HG03095 (cell line): ENCODE results near the gene MARCHF2.

Source experiments
- ATAC-seq: cut with Tn5 transposase; IDR thresholded peaks from one replicate; pipeline ENCODE4 v1.9.1; 2021; ENCODE audit warnings: moderate library complexity; ENCODE audit not compliant: unreplicated experiment

The MARCHF2 gene

DNA sequence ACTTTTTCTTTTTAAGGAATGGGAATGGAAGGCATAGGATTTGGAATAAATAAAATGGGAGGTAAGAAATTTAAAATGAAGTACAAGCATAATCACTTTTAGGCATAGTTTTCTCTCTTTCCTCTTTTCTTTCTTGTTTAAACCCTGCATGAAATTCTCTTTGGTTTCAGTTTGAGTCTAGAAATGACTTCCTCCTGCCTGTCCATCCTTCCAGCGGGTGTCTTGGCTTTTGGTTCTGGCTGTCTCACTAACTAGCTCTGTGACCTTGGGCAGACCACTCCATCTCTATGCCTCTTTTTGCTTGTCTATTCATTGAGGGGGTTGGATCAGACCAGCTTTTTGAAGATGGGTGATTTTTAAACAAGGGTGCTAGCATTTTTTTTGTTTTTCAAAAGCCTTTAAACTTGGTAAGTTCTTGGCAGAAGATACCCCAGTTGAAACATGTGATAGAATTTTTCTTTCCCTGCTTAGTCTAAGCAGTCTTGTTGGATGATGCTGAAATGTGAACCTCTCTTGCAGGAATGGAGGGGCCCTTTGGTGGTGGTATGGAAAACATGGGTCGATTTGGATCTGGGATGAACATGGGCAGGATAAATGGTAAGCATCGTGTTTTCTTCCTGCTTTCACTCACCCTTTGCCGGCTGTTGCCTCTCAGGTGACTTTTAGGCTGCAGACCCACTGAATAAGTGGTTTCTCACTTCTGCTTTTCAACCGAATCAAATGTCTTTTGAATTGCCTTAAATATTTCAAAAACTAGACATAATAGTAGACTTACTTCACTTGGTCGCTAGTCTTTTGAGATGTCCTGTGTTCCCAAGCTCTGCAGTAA, 60.8 kb downstream of the MARCHF2 start:
- ATAC-seq, result no peak

GRCh38 chr19:8475005-8475404, 61.9 kb downstream of the MARCHF2 start:
- no peak for ATAC-seq

GRCh38 chr19:8476524-8476923, 63.4 kb downstream of the MARCHF2 start:
- ATAC-seq, result no peak

DNA sequence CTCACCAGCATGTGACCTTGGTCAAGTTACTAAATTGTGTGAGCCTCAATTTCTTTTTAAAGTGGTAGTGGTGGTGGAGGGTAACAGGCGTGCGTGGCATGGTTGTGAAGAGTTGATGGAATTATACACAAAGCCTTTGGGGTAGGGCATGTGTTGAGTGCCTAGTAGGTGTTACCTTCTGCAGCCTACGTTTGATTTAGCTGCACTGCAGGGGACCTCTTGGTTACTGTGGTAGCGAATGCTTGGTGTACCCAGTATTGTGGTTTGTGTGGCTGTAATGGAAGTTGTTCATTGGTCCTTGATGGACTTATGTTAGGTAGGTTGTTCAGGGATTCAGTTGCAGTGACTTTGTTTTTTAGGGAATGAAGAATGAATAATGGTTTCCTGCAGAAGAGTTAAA, 64.8 kb downstream of the MARCHF2 start:
- no peak for ATAC-seq

GRCh38 chr19:8478598-8478997, 65.5 kb downstream of the MARCHF2 start:
- no peak for ATAC-seq

DNA sequence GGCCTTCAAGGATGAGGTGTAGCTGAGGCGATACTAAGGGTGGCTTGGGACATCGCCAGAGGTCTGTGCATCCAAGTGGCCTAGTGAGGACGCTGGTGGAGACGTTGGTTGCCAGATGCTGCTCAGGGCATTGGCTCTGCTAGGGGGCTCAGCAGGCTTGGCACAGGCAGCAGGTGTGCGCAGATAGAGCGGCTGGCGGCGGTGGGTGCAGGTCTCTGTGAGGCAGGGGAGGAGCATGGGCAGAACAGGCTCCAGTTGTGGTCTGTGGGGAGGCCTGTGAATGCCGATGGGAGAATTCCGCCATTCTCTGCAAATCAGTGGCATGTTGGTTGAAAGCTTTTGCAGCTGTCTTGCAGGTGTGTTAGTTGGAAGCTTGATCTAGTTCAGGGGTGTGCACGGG, 68.1 kb downstream of the MARCHF2 start:
- no peak for ATAC-seq

- no peak for ATAC-seq
Measured at GRCh38 chr19:8481616-8482015, 68.5 kb downstream of the MARCHF2 start.

DNA sequence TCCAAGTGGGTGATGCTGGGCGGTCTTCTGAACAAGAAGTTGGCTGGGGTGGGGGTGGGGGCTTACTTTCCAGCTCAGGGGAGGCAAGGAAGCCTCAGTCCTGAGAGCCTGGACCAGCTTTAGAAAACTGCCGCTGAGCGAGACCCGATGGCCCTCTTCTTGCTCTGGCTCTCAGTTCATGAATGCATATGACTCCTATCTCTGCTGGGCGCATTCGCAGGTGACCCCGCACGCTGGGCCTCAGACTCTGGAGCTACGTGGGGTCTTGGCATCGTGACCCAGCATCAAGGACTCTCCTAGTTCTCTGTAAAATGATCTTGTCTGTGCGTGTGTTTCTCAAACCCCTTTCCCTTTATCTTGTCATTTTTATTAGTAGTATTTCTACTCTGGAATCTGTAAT, 69.6 kb downstream of the MARCHF2 start:
- ATAC-seq, result no peak

DNA sequence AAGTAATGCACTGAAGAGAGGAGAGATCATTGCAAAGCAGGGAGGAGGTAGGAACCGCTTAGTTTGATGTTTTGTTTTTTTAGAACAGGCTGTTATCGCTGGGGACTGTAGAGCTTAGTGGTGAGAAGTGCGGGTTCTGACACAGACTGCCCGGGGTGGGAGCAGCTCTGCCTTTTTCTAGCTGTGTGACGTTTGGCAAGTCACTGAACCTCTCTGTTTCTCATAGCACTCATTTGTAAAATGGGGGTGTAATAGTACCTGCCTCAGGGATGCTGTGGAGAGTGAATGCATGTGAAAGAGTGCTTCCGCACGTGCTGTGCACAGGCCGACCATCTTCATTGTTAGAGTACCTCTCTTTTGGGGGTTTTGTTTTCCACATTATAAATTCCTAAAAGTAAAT, 70.1 kb downstream of the MARCHF2 start:
- ATAC-seq, result no peak

- no peak for ATAC-seq
Measured at GRCh38 chr19:8484331-8484894, 71.3 kb downstream of the MARCHF2 start.

- ATAC-seq, result no peak
Measured at GRCh38 chr19:8485561-8486371, 72.7 kb downstream of the MARCHF2 start.

- no peak for ATAC-seq
Measured at GRCh38 chr19:8486661-8487136, 73.6 kb downstream of the MARCHF2 start.

- no peak for ATAC-seq
Measured at GRCh38 chr19:8487137-8487851, 74.2 kb downstream of the MARCHF2 start.

DNA sequence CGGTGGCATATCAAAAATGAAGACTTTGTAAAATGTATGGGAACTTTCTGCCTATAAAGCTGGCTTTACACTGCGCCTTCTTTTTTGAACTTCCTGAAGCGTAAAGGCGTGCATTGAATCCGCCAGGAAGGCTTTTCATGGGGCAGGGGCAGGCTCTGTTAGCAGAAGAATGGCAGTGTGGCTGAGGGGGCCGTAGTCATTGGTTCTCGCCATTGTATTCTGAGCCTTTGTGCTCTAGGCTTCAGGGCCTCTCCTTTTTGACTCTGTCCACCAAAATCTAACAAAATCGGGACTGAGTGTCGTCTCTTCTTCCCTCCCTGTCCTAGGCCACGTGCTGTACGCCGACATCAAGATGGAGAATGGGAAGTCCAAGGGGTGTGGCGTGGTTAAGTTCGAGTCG, 75.3 kb downstream of the MARCHF2 start:
- ATAC-seq, result no peak
